CD4-positive, alpha-beta T cell treated with Interleukin-4 for 4 hours (primary cell): ENCODE measurements around the gene NPIPA1.
"Not testable (repeated sequence)": the region's sequence is repeated elsewhere in the genome, so short reads cannot be mapped to it uniquely, and the experiment has no call there.

Experiments used
- DNase-seq: peaks from one replicate; pipeline ENCODE4 v3.0.0-alpha.2; 2020

The NPIPA1 gene

GRCh38 chr16:14930971-14931370, 6.3 kb upstream of the NPIPA1 start:
- not testable (repeated sequence) for DNase-seq

- not testable (repeated sequence) for DNase-seq
Observed at GRCh38 chr16:14932581-14933375, 4.5 kb upstream of the NPIPA1 start.

- not testable (repeated sequence) for DNase-seq
Observed at GRCh38 chr16:14937994-14938393, 751 bp downstream of the NPIPA1 start.

GRCh38 chr16:14942686-14943085, 5.4 kb downstream of the NPIPA1 start:
- DNase-seq = not testable (repeated sequence)

GRCh38 chr16:14955546-14956231, 18.4 kb downstream of the NPIPA1 start:
- DNase-seq = no peak

- DNase-seq = no peak
Observed at GRCh38 chr16:14957576-14958322, 20.5 kb downstream of the NPIPA1 start.

GRCh38 chr16:14958323-14958600, 21.0 kb downstream of the NPIPA1 start:
- no peak for DNase-seq

GRCh38 chr16:14958970-14959369, 21.7 kb downstream of the NPIPA1 start:
- no peak for DNase-seq

GRCh38 chr16:14961405-14962186, 24.4 kb downstream of the NPIPA1 start:
- DNase-seq = no peak

- DNase-seq = no peak
Observed at GRCh38 chr16:14963281-14964173, 26.3 kb downstream of the NPIPA1 start.

- DNase-seq = no peak
Observed at GRCh38 chr16:14965328-14965727, 28.1 kb downstream of the NPIPA1 start.

GRCh38 chr16:14969795-14970194, 32.6 kb downstream of the NPIPA1 start:
- not testable (repeated sequence) for DNase-seq

- DNase-seq = not testable (repeated sequence)
Observed at GRCh38 chr16:14971621-14972228, 34.5 kb downstream of the NPIPA1 start.

GRCh38 chr16:14973785-14974322, 36.6 kb downstream of the NPIPA1 start:
- not testable (repeated sequence) for DNase-seq

GRCh38 chr16:14974331-14974655, 37.0 kb downstream of the NPIPA1 start:
- DNase-seq = not testable (repeated sequence)

GRCh38 chr16:14974656-14975417, 37.6 kb downstream of the NPIPA1 start, which contains the start of gene PDXDC1:
Gene PDXDC1, plus strand, starts transcription at chr16:14975026. Its CDS starts 174 bp downstream, at chr16:14975200.
- peak; percentile 97 for DNase-seq

GRCh38 chr16:14975418-14976194, 38.4 kb downstream of the NPIPA1 start:
- peak; percentile 56 for DNase-seq

- not testable (repeated sequence) for DNase-seq
Observed at GRCh38 chr16:14976971-14977736, 39.9 kb downstream of the NPIPA1 start.

- not testable (repeated sequence) for DNase-seq
Observed at GRCh38 chr16:14978281-14978680, 41.0 kb downstream of the NPIPA1 start.
